ENCODE data around the gene GTF2B.
"Not testable (repeated sequence)": the region's sequence is repeated elsewhere in the genome, so short reads cannot be mapped to it uniquely, and the experiment has no call there.

GTF2B gene

GRCh38 chr1:88891318-88891950, at the start of gene GTF2B:
Gene GTF2B, minus strand, starts transcription at chr1:88891567. Its CDS starts 68 bp downstream, at chr1:88891499.
- peak; percentile 25 to 95 (median 85) for DNase-seq

- DNase-seq = not testable (repeated sequence)
These were observed 47.2 kb upstream of the GTF2B start for GRCh38 chr1:88938528-88938927.

- no peak for DNase-seq
These were observed 45.5 kb upstream of the GTF2B start for GRCh38 chr1:88936760-88937342.

- no peak for DNase-seq
These were observed 44.8 kb upstream of the GTF2B start for GRCh38 chr1:88936223-88936523.

- DNase-seq = no peak
These were observed 44.3 kb upstream of the GTF2B start for GRCh38 chr1:88935522-88936222.

GRCh38 chr1:88930176-88930575, 38.8 kb upstream of the GTF2B start:
- not testable (repeated sequence) for DNase-seq

GRCh38 chr1:88923224-88923623, 31.9 kb upstream of the GTF2B start:
- no peak for DNase-seq

- DNase-seq = no peak
These were observed 30.8 kb upstream of the GTF2B start for GRCh38 chr1:88922214-88922613.

GRCh38 chr1:88920845-88921244, 29.5 kb upstream of the GTF2B start:
- DNase-seq = no peak

- DNase-seq = no peak
These were observed 26.1 kb upstream of the GTF2B start for GRCh38 chr1:88917321-88918025.

GRCh38 chr1:88916883-88917282, 25.5 kb upstream of the GTF2B start:
- no peak for DNase-seq

- DNase-seq = not testable (repeated sequence)
These were observed 20.4 kb upstream of the GTF2B start for GRCh38 chr1:88911800-88912199.

GRCh38 chr1:88911161-88911560, 19.8 kb upstream of the GTF2B start:
- no peak for DNase-seq

- no peak for DNase-seq
These were observed 19.0 kb upstream of the GTF2B start for GRCh38 chr1:88910401-88910800.

GRCh38 chr1:88900883-88901282, 9.5 kb upstream of the GTF2B start:
- DNase-seq = no peak

GRCh38 chr1:88897070-88897730, 5.8 kb upstream of the GTF2B start:
- no peak for DNase-seq

- DNase-seq = no peak
These were observed 1.1 kb upstream of the GTF2B start for GRCh38 chr1:88892357-88892877.

- no peak for DNase-seq
These were observed 579 bp upstream of the GTF2B start for GRCh38 chr1:88891951-88892340.

- DNase-seq = peak in 24 of 56 donors; percentile 2 to 57 (median 35)
These were observed 513 bp downstream of the GTF2B start for GRCh38 chr1:88890791-88891317.

- DNase-seq = no peak
These were observed 1.2 kb downstream of the GTF2B start for GRCh38 chr1:88890131-88890530.

- DNase-seq = no peak
These were observed 2.6 kb downstream of the GTF2B start for GRCh38 chr1:88888750-88889149.

All from nucleus accumbens (tissue), 56 donors.